Pancreas (tissue), 10 donors: ENCODE data around the gene NELL1. TPM values are rescaled to one million over a fixed set of nuclear protein-coding genes. Genes with fewer than 3 reads are reported as not detected.

ENCODE experiments used
- ATAC-seq, 4 donors: fragments of 200-7000 bp; cut with Tn5 transposase; one replicate each; pipeline versions ENCODE4 v1.8.0 to v1.9.1; 2020; ENCODE audit warnings: mild to moderate bottlenecking in 4 of 4, moderate library complexity in 4 of 4
- DNase-seq, 6 donors: peaks; one replicate each; pipeline ENCODE4 v3.0.0-alpha.2; 2020
- FAIRE-seq: peaks from 2 replicates; lab custom pipeline; 2012; peaks lifted over from hg19 to GRCh38; lab: Jason Lieb, UNC
- H3K27ac ChIP-seq, 4 donors: fragments of 200-600 bp; sonication (generic); 1 replicate in 3 of 4; 2 replicates in 1 of 4; pipeline versions ENCODE4 v1.5.0 to v1.8.0; 2020
- H3K27me3 ChIP-seq, 4 donors: fragments of 200-600 bp; one replicate each; pipeline ENCODE4 v1.8.0; 2021
- H3K36me3 ChIP-seq, 3 donors: fragments of 200-600 bp; sonication (generic) in 1 of 3; one replicate each; pipeline versions ENCODE4 v1.5.0 to v1.8.0; 2020 to 2021
- H3K4me1 ChIP-seq, 3 donors: fragments of 200-600 bp; one replicate each; pipeline ENCODE4 v1.8.0; 2021
- H3K4me3 ChIP-seq, 4 donors: fragments of 200-600 bp; sonication (generic) in 2 of 4; one replicate each; pipeline versions ENCODE4 v1.5.0 to v1.8.0; 2020 to 2021
- H3K9me3 ChIP-seq, 4 donors: fragments of 200-600 bp; one replicate each; pipeline ENCODE4 v1.8.0; 2021
- CTCF ChIP-seq, 4 donors: fragments of 200-600 bp; sonication (generic) in 3 of 4; IDR thresholded peaks; one replicate each; pipeline versions ENCODE4 v1.5.0 to v1.8.0; 2021; ENCODE audit warnings: antibody characterized with exemption in 4 of 4
- WGBS, 2 donors: extraction: QIAGEN DNeasy Blood & Tissue Kit; methylation state at CpG; one replicate each; pipeline ENCODE4 v1.1.7; 2013; 5-methylcytosine and 5-hydroxymethylcytosine counted together
- intact Hi-C, 3 donors: fragments of 100-400 bp; cut with DNase I; formaldehyde crosslinking; loops; one replicate each; pipeline versions ENCODE4 v1.11.1 to v1.14.2; 2022
- polyA plus RNA-seq, 2 donors: library from polyadenylated mRNA; stranded (reverse); fragments of 200-250 nt; gene quantifications; one replicate each; pipeline ENCODE4 v1.2.3, GENCODE V29; 2013
- total RNA-seq, 6 donors: library from RNA; stranded (reverse); fragmentation: NEBNext Ultra II Directional in 4 of 6; extraction: Animal tissue kit (Norgen Biotek cat#: 25700) in 4 of 6; gene quantifications; one replicate each; pipeline versions ENCODE4 v1.2.1 to v1.2.4, GENCODE V29; 2021 to 2023
- donor health status: healthy with polysubstance abuse.
- donor health status: DM: no; HTN: no; CAD: no; lungs with moderate emphysema.
- donor health status: DM: no; HTN: no; CAD: no.
- donor health status: control.
- donor health status: control.
- donor health status: Bipolar disorder and iron deficiency.
- donor health status: DM: yes; HTN: yes; CAD: no.
- donor health status: DM: no; HTN: no; CAD: no.
- donor health status: DM: no; HTN: no; CAD: no.
- donor health status: DM: yes; HTN: yes; CAD: no.

Gene NELL1
- total and polyA plus RNA-seq, 8 donors = not detected

DNA sequence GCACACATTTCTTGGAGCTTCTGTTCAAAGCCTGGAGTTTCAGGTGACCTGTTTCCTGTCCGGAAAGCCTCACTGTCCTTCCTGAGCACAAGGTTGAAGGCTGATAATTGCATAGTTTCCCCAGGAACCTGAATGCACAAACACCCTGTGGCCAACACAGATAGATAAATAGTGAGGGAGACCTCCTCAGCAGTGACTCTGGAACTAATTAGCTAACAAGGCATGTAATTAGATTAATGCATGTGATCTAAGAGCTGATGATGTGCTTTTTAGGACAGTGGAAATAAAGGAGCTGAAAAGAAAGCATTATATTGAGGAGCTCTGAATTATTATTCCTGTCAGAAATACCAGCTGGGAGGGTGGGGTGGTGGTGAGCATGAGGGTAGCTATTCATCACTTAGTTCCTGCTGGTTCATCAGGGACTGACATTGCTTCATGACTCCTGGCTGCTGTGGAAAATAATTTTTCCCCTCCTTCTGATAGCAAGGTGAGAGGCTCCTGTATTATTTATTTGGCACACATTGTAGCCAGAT, 101.1 kb downstream of the NELL1 start:
- FAIRE-seq = no peak
- no peak overlapping the region for H3K27ac ChIP-seq
- no peak for ATAC-seq
- DNase-seq = no peak
- H3K4me3 ChIP-seq = no peak overlapping the region
- H3K9me3 ChIP-seq = no peaks in the 10 kb centered on the region
- TF ChIP-seq CTCF (IDR thresholded peaks at IDR 0.05) = no peak
- no peaks in the 10 kb centered on the region for H3K36me3 ChIP-seq
- 43 to 48% methylated on average over 1 of the region's 1 CpG for WGBS, 2 donors
- no peaks in the 10 kb centered on the region for H3K4me1 ChIP-seq
- intact Hi-C loops = no loop called here
- H3K27me3 ChIP-seq = no peaks in the 10 kb centered on the region

DNA sequence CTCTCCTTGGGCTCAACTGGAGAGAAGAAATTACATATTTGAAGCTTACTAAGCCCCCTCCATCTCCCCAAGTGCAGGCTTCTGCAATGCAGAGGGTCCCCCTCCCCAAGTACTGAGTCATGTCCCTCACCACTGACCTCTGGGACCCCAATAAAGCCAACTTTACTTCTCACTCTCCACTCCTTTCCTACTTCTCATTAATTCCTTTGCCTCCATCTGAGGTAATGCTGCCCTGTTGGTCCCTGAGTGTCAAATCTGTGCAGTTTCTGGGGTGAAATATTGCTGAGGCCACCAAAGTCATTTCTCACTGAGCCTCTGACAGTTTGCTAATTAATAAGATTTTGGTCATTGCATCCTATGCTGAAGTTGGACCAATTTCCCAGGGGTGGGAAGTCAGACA, 101.6 kb downstream of the NELL1 start:
- H3K27ac ChIP-seq = no peak overlapping the region
- TF ChIP-seq CTCF (IDR thresholded peaks at IDR 0.05) = no peak
- no peaks in the 10 kb centered on the region for H3K9me3 ChIP-seq
- no peak for ATAC-seq
- H3K36me3 ChIP-seq = no peaks in the 10 kb centered on the region
- no peak overlapping the region for H3K4me3 ChIP-seq
- no peaks in the 10 kb centered on the region for H3K27me3 ChIP-seq
- DNase-seq = no peak
- intact Hi-C loops = no loop called here
- no peak for FAIRE-seq
- H3K4me1 ChIP-seq = no peaks in the 10 kb centered on the region

DNA sequence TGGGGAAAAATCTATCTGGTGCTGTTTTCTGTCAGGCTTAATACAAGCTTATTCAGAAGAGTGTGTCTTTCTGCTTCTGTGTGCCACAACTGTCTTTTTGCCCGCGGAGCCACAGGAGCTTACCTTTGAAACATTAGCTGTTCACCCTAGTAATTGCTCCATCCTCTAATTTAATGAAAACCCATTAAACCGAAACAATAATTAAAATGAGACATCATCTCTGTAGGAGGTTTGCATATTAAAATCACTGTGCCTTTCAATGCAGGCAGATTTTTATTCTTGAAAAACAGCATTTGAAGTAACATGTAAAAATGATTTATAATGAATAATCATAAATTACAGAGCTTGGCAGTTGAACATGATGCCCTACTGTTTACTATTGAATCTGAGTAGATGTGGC, 102.3 kb downstream of the NELL1 start:
- H3K4me1 ChIP-seq = no peaks in the 10 kb centered on the region
- WGBS, 2 donors = 64 to 80% methylated on average over 3 of the region's 3 CpGs
- no peak for ATAC-seq
- intact Hi-C loops = no loop called here
- DNase-seq = no peak
- H3K4me3 ChIP-seq = no peak overlapping the region
- H3K27ac ChIP-seq = no peak overlapping the region
- TF ChIP-seq CTCF (IDR thresholded peaks at IDR 0.05) = no peak
- no peaks in the 10 kb centered on the region for H3K36me3 ChIP-seq
- no peak for FAIRE-seq
- no peaks in the 10 kb centered on the region for H3K9me3 ChIP-seq
- H3K27me3 ChIP-seq = no peaks in the 10 kb centered on the region

- TF ChIP-seq CTCF (IDR thresholded peaks at IDR 0.05) = no peak
- intact Hi-C loops = no loop called here
- no peak for ATAC-seq
Observed at GRCh38 chr11:20775331-20775730, 105.9 kb downstream of the NELL1 start.

DNA sequence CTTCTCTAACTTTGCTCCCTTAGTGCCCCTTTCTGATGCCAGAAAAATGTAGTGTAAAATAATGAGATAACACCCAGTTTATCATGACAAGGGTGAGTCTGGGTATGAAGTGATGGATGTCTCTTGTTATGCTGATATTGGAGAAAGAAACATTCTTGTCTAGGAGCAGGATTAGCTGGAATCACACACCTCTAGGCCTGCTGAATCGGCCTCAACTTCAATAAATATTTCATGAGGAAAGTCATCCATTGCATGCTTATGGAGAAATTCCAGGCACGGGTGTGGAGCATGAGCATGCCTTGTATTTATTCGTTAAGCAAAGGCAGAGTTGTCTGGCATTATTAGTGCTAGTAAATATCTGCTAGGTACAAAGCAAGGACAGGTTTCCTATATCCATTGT, 113.4 kb downstream of the NELL1 start:
- TF ChIP-seq CTCF (IDR thresholded peaks at IDR 0.05) = no peak
- H3K36me3 ChIP-seq = no peaks in the 10 kb centered on the region
- DNase-seq (no peak), FAIRE-seq (no peak), ATAC-seq (no peak)
- intact Hi-C loops = no loop called here
- H3K27me3 ChIP-seq = no peaks in the 10 kb centered on the region
- no peaks in the 10 kb centered on the region for H3K9me3 ChIP-seq
- H3K27ac ChIP-seq = no peak overlapping the region
- 37 to 50% methylated on average over 3 of the region's 3 CpGs for WGBS, 2 donors
- no peak overlapping the region for H3K4me3 ChIP-seq
- no peaks in the 10 kb centered on the region for H3K4me1 ChIP-seq

More at GRCh38 chr11:20775331-20775730, 105.9 kb downstream of the NELL1 start:
- Histone ChIP-seq H3K4me3 (no peak overlapping the region), H3K4me1 (no peaks in the 10 kb centered on the region), H3K9me3 (no peaks in the 10 kb centered on the region), H3K36me3 (no peaks in the 10 kb centered on the region), H3K27ac (no peak overlapping the region), H3K27me3 (no peaks in the 10 kb centered on the region)
- 48 to 53% methylated on average over 2 of the region's 2 CpGs for WGBS, 2 donors
- FAIRE-seq = no peak
- DNase-seq = no peak
